Amniotic epithelial cell (primary cell): ENCODE data around the gene FAM53B.

Experiments
- DNase-seq: peaks from one replicate; pipeline ENCODE4 v3.0.0-alpha.2; 2010; ENCODE audit warnings: low read depth

Gene FAM53B

DNA sequence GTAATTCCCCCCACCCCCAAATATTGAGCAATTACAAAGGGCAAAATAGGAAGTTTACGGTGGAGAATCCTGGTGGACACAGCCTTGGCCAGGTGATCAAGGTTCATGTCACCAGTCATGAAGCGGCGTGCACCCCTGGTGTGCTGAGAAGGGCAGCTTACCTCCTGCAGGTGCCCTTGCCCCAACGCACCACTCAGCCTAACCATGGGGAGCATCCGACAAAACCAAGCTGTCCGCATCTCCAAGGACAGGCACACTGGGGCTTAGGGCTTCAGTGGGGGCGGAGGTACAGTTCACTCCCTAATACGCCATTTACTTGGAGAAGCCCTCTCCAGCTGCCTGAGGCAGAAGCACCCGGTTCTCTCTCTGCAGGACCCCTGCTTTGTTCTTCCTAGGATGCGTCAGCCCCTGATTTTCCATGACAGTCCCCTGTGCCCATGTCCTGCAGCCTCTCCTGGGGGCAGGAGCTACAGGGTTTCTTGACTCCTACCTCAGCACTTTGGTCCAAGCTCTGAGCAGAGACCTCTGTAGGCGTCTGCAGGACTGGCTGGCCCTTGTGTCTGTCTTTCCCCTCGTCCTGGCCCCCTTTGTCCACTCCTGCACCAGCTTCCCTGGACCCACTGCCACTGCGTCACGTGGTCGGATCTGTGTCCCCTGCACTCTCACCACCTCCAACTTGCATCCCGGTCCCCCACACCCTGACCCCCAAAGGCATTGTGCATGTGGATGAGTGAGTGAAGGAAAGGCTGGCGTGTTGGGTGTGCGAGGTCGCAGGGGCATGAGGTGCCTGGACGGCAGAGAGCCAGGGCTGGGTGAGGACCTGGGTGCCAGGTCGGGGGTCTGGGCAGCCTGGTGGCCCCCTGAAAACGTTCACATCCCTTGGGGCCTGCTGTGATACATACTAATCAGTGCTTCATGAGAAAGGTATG, 168.8 kb downstream of the FAM53B start:
- no peak for DNase-seq

- no peak for DNase-seq
Observed at GRCh38 chr10:124574456-124575070, 169.6 kb downstream of the FAM53B start.

GRCh38 chr10:124573726-124574455, 170.3 kb downstream of the FAM53B start:
- no peak for DNase-seq

DNA sequence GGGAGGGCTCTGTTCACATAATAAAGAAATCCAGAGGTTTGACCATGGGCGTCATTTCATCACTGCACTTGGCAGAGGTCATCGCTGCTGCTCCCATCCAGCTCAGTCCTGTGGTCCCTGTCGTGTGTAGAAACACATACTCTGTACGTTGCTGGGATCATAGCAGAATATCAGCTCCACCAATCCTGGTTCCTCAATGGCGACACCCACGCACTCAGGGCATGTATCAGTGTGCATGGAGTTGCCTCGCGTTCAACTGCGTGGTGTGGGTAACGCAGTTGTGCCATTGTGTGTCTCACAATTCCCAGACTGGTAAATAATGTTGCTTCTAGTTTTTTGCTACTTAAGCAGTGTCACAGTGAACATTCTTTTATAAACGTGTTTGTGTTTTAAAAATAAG, 171.4 kb downstream of the FAM53B start:
- DNase-seq = no peak

DNA sequence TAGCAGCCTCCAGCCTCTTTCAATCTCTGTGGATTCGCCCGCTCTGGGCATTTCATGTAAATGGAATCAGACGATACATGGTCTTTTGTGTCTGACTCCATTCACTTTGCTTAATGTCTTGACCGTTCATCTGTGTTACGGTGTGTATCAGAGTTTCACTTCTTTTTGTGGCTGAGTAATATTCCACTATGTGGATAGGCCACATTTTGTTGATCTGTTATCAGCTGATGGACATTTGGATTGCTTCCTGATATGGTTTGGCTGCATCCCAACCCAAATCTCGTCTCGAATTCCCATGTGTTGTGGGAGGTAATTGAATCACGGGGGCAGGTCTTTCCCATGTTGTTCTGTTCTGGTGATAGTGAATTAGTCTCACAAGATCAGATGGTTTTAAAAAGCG, 173.5 kb downstream of the FAM53B start:
- no peak for DNase-seq

DNA sequence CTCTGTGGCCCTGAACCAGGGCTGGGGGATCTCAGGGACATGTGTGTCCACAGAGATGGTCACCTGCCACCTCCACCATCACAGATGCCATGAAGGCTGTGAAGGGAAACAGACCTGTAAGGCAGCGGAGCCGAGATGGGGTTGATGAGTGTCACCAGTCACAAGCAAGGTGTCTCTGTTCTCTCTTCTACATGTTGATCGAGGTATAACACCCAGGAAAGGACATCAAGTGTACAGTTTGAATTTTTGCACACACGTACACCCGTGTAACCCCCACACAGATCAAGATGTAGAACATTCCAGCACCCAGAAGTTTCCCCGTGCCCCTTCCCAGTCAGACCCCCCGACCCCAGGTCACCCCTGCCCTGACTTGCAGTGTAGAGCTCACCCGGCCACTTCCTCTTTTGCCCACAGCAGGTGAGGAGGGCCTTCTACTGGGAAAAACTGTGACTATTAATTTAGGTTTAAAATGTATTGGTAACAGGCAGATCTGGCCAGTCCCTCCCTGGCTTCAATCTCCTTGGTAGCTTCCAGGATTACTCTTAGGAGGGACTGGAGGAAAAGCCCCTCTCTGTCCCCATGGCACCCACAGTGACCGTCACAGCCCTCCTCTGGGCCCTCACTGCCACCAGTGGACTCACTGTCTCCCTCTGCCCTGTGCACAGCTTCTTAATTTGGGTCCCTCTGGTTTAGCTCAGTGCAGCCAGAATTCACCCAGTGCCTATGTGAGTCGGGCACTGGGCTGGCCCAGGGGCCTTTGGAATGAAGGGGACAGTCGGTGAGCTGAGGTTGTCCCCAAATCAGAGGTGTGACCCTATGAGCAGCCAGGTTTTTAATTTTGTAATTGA, 174.3 kb downstream of the FAM53B start:
- DNase-seq = no peak
